HG03066 (cell line): ENCODE measurements around the gene NR6A1.
"Not testable (repeated sequence)": the region's sequence is repeated elsewhere in the genome, so short reads cannot be mapped to it uniquely, and the experiment has no call there.

ENCODE experiments used
- ATAC-seq: cut with Tn5 transposase; IDR thresholded peaks from one replicate; pipeline ENCODE4 v1.9.1; 2021; ENCODE audit warnings: low read depth; ENCODE audit not compliant: unreplicated experiment

Gene NR6A1

DNA sequence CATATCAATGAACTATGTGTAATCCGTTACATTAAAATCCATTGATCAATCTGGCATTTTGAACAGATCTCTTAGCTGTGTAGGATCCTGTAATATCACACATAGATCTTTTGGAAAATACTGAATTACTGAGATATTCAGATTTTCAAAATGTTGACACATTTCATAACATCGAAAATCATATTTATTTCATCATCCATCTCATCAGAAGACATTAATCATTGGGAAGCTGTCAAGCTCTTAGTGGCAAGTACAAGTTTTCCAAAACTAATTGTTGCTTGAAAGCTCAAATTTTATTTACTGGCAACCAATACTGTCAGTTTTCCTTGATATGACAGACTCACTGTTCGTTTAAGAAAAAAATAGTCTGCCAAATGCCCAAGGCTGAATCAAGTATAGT is 8.5 kb downstream of the NR6A1 start:
- no peak for ATAC-seq

DNA sequence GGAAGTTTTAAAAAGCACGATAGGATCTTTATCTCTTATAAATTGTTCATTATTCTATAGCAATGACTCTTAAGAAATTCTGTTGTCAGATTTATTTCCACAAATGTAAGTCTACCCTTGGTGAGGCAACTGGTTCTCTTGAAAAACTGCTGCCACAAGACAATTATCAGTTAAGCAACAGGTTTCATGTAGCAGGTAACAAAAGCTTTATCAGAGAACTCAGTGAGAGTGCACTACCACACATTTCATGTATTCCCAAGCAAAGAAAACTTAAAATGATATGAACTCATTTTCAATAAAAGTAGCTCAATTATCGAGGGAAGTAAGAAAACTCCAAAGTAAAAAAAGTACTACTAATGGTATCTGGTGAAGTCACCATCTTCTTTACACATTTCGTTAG is 9.4 kb downstream of the NR6A1 start:
- no peak for ATAC-seq

DNA sequence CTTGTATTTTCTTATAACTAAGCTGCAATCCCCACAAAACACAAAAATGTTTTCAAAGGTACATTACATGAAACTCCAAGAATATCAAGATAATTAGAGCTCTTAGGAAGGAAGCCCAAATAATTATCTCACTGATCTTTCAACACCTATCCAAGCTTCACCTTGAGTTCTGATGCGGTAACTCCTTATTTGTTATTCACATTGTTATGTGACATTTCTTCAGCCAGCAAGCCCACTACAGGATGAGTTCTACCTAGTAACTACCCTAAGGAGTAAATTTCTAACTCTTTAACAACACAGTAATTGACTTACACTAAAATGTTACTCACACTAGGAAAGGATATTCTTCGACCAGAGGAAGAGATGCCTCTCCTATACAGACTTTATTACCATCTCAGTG is 9.9 kb downstream of the NR6A1 start:
- ATAC-seq = no peak

DNA sequence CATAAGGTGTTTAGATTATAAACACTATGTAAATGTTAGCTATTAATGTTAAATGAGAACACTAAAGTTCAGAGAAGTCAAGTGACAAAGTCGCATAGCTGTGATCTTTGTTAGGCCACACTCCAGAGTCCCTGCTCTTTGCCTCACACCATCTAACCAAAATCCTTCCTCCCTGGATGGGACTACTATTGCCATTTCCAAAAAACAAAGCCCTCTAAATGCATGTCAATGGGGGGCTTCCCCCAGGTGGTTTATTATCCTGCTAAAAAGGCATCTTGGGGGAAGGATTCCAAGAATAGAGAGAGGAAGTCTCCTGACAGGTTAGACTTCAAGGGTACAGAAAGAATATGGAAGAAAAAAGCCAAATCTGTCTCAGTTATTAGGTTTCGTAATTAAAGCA is 10.4 kb downstream of the NR6A1 start:
- no peak for ATAC-seq

DNA sequence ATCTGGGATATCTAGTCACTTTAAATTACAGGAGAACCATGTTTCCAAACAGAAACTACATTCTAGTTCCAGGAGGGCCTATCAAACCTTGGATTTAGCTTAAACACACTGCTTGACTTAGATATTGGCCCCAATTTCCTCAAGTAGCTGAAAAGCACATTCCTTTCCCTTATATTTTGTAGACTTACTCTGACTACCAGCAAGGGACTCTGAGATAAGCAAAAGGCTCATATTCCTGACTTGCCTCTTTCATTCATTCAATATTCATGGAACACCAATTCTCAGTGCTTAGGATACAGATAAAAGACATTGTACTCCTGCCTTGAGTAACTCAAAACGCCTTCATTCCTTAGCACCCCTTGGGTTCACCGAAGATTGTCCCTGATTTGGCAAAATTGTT is 11.8 kb downstream of the NR6A1 start:
- ATAC-seq = no peak

DNA sequence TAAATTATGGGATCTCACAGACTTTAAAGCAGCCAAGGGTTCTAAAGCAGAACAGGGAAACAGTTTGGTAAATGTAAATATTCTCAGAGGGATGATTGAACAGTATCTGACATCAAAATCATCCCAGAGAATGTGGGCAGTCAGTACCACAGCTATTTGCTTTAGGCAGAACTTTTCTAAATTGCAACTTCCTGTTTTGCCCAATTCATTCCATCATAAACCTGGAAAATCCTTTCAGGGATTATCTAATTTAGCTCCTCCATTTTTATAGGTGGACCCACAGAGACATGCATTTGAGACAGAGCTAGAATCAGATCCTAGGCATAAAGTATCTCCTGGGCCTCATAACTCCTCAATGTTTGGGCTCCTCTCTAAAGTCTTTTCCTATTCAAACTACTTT is 12.4 kb downstream of the NR6A1 start:
- ATAC-seq = no peak

DNA sequence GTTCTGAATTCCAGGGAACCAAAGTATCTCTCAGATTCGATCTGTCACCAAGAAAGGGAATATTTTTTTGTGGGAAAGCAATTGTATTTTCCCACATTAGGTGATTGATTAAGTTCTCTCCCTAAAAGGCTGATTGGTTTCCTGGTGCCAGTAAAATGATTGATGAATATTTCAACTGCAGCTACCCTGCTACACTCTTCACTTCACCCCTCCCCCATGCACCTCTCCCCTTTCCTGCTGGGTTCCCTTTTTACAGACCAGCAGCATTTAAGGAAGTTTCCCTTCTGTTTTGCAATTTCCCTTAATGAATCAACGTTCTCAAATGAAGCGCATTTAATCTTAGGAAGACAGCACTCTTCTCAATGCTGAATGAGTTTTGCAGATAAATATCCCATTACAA is 13.1 kb downstream of the NR6A1 start:
- no peak for ATAC-seq

DNA sequence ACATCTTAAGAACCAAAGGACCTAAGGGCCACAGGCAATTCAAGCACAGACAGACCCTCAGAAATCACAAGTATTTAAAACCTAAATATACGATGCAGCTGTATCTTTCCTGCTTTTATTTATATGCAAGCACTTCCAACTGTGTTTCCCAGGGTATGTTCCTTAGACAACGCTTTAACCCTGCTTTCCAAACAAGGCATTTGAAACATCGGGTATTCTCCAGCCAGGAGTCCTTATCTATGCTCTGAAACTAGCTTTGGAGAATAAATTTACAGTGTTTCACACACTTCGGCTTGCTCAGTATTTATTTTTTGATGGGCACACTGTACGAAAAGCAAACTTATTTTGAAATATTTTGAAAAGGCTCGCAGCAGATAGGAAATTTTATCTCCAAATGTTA is 13.5 kb downstream of the NR6A1 start:
- no peak for ATAC-seq

DNA sequence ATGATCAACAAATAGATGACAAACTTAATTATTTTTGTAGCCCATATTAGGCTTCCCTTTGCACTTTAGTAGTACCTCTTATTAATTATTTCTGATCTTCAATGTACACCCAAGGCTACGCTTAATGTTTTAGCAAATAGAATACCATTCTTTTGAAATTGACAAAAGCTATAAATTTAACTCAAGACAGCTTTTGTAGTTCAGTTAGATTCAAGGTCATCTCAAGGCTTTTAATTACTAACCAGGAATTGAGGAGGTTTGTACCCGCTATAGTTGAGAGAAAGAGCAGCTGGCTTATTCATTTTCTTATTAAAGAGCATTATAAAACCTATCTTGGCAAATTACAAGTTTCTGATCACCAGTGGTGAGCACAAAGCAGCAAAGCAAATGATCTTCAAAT is 15.1 kb downstream of the NR6A1 start:
- ATAC-seq = no peak

DNA sequence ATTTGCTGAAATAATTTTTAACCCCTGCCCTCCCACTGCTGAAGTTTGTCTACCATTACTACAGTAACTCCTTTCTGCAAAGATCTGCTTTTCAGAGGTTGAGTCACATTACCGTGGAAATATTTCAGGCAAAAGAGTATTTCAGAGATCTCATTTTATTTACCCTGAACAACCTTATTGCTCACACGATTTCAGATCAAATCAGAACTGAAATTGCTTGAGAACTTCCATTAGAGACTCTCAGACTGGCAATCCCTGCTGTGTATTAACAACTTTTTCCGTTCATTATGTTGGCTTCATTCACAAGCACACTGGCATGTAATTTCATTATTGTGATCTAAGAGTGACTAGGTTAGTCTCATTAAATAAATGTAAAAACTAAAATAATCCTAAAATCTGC is 16.1 kb downstream of the NR6A1 start:
- ATAC-seq = no peak

DNA sequence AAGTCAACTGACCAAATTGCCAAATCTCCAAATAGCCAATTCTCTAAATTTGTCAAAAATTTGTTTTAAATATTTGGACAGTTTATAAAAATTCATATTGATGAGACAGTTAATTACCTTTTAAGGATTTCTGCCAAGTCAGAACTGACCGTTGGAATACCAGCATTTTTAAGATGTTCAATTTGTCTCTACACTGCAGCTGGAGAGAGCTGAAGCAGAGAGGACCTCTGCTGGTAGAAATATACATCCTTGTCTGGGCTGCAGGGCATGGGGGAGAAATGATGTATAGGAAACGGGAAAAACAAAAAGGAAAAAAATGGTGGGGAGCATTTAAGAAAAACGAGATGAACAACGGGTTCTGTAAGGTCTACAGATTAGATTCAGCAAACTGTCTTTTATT is 16.8 kb downstream of the NR6A1 start:
- ATAC-seq = no peak

DNA sequence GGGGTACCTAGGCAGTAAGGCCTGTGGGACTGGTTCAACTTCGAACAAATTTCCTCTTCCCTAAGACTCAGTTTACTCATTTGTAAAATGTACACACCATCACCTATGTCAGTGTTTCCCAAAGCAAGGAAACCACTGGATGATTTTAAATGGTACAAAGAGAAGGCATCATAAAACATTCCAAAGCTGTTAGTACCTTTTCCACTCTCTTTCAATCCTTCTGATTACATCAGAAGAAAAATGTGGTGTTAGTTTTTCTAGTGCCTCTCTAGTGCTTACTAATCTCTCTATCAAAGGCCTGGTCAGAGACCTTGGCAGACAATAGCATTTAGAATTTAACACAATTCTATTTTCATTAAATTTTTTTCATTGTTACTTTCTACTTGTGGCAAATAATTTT is 18.1 kb downstream of the NR6A1 start:
- no peak for ATAC-seq

DNA sequence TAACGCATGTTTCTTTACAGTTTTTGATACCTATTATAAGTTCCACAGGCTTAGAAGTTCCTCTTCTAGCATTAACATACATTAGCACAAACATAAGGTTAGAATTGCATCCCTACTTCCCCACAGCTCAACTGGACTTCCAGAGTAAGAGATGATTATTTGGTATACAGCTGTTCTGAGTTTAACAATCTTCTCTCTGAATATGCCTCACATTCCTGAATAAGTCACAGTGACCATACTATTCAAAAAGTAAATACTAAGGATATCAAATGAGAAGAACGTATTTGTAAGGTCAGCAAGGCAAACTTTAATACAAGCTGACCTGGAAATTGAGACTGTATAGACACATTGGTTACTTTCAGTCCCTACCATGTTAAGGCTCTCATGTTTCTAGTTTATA is 21.3 kb downstream of the NR6A1 start:
- ATAC-seq = no peak

DNA sequence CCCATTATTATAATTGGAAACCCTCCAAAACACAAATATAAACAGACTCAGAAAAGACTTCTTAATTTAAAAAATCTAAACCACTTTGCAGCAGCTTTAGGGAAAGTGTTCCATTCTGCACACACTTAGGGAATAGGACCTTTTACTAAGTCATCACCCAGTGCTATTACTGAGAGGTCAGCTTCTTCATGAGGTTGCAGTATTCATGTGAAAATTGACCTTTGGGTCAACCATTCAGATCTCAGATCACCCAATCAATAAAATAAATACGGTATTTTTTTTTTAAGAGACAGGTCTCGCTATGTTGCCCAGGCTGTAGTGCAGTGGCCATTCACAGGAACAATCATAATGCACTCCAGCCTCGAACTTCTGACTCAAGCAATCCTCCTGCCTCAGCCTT is 21.8 kb downstream of the NR6A1 start:
- no peak for ATAC-seq

DNA sequence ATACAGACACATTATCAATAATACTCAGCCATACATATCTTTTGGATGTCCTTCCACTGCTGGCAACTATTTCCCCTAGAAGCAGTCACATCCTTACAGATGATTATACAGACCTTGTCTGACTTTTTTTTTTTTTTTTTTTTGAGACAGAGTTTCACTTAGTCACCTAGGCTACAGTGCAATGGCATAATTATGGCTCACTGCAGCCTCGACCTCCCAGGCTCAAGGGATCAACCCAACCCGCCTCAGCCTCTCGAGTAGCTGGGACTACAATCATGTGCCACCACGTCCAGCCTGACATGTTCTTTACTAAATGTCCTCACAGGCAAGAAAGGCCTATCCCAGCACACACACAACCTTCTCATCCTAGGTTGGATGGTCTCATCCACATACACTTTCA is 24.0 kb downstream of the NR6A1 start:
- no peak for ATAC-seq

DNA sequence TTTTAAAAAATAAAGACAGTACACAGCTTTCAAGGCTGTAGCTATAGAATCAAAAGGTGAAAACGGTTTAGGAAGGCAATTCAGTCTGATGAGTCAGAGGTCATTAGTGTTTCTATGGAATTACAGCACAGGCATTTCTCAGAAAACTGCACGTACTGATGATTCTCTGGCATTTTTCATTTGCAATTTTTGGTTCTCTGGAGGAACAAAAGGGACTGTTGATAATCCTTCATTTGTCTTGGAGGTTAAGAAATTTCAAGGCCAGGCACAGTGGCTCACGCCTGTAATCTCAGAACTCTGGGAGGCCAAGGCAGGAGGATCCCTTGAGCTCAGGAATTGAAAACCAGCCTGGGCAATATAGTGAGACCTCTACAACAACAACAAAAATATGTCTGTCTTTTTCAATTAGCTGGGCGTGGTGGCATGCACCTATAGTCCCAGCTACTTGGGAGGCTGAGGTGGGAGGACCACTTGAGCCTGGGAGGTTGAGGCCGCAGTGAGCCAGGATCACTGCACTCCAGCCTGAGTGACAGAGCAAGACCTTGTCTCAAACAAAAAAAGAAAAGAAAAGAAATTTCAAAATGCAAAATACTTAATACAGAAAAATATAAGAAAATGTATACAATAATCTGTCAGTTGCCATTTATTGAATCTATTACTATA is 27.3 kb downstream of the NR6A1 start:
- no peak for ATAC-seq

DNA sequence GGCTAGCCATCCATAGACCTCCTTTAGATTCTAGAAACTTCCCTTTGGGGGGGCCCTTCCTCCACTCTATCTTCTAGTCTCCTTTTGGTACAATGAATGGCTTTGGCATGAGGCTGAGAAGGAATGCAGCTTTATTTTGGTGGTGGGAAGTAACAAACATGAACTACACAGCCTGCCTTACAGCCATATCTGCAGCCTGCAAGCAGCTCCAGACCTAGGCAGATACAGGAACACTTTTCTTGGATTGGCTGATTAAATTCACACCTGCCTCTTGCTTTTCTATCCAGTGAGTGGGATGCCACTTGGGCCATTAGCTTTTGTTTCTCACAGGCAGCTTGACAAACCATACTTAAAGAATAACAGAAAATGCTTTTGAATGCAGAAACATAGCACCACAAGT is 28.2 kb downstream of the NR6A1 start:
- ATAC-seq = no peak

DNA sequence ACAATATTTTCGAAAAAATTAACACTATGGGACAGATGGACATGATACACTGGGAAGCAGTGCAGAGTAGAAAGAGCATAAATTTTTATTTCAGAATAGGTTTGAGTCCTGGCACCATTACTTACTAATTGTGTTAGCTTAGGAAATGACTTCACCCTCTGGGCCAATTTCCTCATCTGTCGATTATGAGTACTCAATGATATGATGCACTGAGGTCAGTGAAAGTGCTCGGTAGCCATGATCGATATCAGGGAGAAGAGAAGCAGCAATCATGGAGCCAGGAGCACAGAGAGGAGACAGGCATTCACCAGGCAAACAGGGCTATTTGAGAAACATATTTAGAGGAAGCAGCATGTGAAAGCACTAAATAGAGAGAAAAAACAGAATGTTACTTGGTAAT is 29.4 kb downstream of the NR6A1 start:
- ATAC-seq = no peak

DNA sequence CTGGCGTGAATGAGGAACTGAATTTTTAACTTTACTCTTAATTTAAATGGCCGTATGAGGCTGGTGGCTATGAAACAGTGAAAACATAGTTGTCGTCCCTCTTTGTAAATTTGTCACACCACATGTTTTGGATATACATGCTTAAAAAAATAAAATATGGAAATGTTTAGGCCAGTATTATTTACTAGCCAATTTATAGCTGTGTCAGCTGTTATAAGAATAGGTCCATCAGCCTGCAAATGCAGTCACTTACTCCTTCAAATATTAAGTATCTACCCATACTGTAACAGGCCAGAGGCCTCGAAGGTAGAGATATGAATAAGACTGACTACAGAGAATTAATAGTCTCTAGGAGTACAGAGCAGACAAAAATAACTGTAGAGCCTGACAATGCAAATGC is 30.0 kb downstream of the NR6A1 start:
- no peak for ATAC-seq

DNA sequence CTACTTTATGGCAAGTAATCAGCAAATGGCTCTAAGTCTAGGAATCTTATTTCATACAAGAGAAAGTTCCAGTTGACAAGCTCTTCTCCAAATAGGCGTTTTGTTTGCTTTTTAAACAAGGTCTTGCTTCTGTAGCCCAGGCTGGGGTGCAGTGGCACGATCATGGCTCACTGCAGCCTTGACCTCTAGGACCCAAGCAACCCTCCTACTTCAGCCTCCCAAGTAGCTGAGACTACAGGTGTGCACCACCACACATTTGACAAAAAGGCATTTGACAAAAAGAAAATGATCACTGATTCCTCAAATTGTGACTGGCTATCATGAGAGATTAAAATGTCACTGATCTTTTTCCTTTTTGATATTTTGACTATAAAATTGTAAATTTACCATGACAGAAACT is 31.8 kb downstream of the NR6A1 start:
- no peak for ATAC-seq

DNA sequence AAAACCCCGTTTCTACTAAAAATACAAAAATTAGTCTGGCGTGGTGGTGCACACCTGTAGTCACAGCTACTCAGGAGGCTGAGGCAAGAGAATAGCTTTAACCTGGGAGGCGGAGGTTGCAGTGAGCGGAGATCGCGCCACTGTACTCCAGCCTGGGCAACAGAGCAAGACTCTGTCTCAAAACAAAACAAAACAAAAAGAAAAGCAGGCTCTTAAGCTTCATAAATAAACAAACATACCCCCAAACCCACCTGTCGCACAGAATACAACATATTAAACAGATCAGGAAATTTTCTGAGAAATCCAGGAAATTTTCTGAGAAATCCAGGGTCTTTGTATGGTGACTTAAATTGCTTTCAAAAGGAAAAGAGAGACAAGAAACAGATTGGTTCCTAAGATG is 33.0 kb downstream of the NR6A1 start:
- not testable (repeated sequence) for ATAC-seq

DNA sequence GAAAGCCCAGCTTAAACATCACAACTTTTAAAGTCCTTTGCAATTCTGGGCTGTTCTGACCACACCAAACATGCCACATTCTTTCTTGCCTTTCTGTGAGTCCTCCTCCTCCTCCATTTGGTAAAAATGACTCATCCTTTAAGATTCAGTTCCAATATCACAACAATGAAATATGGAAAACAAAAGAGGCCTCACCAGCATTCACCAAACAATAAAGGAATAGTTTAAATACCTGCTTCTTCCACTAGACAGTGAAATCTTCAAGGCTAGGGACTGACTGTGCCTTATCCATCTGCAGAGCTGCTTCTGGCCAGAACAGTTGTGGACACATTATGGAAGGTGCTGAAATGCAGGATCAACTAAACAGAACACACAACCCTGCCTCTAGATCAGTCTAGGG is 36.0 kb downstream of the NR6A1 start:
- no peak for ATAC-seq

DNA sequence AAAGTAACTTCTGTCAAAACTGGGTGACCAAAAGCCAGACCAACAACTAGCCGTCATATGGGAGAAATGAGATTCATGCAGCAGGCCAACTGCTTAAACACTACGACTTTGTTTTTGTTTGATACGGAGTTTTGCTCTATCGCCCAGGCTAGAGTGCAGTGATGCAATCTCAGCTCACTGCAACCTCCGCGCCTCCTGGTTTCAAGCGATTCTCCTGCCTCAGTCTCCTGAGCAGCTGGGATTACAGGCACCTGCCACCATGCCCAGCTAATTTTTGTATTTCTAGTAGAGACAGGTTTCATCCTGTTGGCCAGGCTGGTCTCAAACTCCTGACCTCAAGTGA is 36.4 kb downstream of the NR6A1 start:
- ATAC-seq = not testable (repeated sequence)
